ENCODE data around the gene CTNNBIP1.
"Not testable (repeated sequence)": the region's sequence is repeated elsewhere in the genome, so short reads cannot be mapped to it uniquely, and the experiment has no call there.

CTNNBIP1 gene

DNA sequence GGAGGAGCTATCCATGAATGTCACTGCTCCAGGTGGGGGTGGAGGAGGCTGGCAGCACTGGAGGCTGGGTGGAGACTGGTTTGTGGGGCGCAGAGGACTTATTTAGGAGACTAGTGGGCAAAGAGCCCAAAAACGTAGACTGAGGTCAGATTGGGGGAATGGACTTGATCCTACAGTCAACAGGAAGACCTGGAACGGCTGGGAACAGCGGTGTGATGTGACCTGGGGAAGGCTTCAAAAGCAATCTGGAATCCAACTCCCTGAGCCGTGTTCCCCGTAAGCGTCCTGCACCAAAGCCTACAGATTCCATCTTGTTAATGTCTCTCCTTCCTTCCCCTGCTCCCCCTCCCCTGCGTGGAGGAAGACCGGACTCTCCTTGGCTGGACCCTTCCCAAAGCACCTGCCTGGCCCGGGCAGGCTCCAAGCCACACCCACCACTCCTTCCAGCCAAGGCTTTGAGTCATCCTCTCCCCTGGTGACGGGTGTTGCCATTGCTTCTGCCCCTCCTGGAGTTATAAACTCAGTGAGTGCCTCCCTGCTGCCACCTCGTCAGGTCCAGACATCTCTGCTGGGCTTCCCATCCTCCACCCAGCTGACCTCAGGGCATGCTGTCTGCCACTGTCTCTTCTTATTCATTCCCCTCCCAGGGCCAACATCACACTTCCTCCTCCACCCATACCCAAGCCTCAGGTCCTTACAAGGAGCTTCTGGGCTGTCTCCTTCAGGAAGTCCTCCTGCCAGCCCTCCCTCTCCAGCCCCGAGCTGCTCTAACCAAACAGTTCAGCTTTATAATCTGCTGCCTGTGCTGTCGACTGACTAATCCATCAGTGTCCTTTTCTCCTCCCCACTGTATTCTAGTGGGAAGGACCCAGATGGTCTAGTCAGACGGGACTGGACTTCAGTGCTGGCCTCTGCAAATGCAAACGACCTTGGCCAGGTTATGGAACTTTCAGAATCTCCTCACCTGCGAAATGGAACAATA is 84.7 kb downstream of the CTNNBIP1 start:
- peak; percentile 64 for DNase-seq

GRCh38 chr1:9824702-9825089 is 85.4 kb downstream of the CTNNBIP1 start:
- no peak for DNase-seq

GRCh38 chr1:9823943-9824701 is 85.9 kb downstream of the CTNNBIP1 start, which contains the start of gene CLSTN1:
CLSTN1 (minus strand) TSS chr1:9823965; CDS start chr1:9823733, 232 bp downstream.
- peak; percentile 93 for DNase-seq

DNA sequence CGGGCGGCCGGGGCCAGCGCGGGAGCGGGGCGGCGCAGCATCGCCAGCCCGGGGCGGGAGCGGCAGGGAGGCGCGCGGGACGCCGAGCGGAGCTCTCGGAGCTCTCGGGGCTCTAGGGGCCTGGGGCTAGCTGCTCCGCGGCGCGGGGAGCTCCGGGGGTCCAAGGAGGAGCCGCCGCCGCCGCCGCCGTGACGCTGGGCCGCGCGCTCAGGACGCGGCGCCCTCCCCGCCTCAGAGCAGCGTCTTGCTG is 86.5 kb downstream of the CTNNBIP1 start:
- DNase-seq = no peak

GRCh38 chr1:9822897-9823692 is 87.0 kb downstream of the CTNNBIP1 start:
- peak; percentile 21 for DNase-seq

DNA sequence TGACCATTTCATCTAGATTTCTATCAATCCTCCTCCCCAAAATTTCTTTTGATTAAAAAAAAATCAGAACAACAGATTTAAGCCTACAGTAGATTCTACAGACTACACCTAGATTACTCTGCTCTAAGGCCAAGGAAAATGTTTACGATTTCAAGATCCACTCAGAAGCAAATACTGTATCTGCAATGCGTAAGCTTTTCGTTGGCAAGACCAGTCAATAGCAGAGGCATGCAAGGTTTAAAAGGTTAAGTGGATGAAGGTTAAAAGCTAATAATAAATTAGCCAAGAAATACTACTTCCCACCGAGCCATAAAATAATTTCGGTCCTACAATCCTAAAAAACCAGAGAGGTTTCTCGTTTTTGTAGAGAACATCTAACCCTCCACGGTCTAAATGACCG is 87.6 kb downstream of the CTNNBIP1 start:
- no peak for DNase-seq

GRCh38 chr1:9821710-9822109 is 88.4 kb downstream of the CTNNBIP1 start:
- no peak for DNase-seq

DNA sequence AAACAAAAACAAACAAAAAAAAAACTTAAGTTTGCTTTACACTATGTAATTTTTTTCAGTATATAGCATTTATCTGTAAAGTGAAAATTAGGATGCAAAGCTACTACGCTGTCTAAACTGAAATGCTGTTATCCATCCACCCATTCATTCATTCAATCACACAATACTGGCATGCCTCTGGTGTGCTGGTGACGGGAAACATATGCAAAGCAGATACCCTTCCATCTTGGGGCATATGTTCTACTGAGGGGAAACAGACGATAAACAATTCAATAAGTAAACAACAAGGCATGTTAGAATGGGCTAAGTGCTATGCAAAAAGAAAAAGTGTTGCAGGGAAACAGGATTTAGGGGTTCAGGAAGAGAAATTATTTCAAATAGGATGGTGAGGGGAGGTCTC is 89.5 kb downstream of the CTNNBIP1 start:
- DNase-seq = no peak

GRCh38 chr1:9817734-9818133 is 92.3 kb downstream of the CTNNBIP1 start:
- DNase-seq = no peak

GRCh38 chr1:9816199-9816598 is 93.9 kb downstream of the CTNNBIP1 start:
- no peak for DNase-seq

GRCh38 chr1:9815150-9815549 is 94.9 kb downstream of the CTNNBIP1 start:
- no peak for DNase-seq

DNA sequence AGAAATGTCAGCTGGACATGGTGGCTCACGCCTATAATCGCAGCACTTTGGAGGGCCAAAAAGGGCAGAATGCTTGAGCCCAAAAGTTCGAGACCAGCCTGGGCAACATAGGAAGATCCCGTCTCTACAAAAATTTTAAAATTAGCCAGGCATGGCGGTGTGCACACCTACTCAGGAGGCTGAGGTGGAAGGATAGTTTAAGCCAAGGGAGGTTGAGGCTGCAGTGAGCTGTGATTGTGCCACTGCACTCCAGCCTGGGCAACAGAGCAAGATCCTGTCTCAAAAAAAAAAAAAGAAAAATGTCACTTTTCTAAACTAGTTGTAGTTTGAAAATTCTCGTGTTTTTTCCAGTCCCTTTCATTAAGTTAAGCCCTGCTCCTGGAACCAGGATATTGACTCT is 95.5 kb downstream of the CTNNBIP1 start:
- no peak for DNase-seq

DNA sequence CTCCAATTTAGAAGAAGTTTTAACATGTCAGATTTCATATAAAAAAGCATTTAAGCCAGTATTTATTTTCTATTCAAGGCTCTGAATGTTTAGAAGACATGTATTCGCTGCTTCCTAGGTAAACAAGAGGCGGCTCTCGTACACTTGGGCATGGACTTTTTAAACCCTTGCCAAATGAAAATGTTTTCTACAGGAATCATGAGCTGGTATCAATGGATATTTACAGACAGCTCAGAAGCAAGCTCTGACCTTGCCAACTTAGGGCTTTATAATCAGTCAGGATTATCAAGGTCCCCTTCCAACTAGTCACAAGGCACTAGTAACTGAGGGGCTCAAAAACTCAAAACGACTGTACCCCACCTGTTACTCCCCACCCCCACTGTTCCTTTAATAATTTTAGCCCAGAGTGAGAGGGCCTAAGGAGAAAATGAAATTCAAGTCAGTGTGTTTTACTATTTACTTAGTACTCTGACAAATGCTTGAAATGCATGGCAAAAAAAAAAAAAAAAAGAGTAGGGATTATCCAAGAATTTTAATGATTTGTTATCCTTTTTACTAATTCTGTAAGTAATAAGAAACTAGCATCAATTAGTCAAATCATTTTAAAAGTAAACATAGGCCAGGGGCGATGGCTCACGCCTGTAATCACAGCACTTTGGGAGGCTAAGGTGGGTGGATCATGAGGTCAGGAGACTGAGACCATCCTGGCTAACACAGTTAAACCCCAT is 98.7 kb downstream of the CTNNBIP1 start:
- no peak for DNase-seq

- DNase-seq = no peak
Observed at GRCh38 chr1:9809100-9809510, 101.0 kb downstream of the CTNNBIP1 start.

DNA sequence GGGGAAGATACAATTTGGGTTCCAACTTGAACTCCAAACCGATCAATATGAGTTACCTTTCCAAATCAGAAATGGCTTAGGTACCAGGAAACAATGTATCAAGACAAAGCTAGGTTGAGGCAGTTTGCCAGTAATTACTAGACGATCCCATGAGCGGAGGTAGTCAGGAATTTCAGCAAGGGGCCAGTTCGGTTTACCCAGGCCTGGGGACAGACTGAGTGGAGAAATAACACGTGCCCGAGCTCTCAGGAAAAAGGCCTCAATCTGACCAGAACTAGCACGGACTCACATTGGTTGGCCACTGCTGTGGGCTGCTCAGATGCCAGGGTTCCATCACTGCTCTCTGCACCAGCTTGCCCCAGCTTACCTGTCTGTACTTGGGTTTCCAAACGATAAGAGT is 101.6 kb downstream of the CTNNBIP1 start:
- DNase-seq = no peak

GRCh38 chr1:9807541-9807940 is 102.5 kb downstream of the CTNNBIP1 start:
- DNase-seq = no peak

DNA sequence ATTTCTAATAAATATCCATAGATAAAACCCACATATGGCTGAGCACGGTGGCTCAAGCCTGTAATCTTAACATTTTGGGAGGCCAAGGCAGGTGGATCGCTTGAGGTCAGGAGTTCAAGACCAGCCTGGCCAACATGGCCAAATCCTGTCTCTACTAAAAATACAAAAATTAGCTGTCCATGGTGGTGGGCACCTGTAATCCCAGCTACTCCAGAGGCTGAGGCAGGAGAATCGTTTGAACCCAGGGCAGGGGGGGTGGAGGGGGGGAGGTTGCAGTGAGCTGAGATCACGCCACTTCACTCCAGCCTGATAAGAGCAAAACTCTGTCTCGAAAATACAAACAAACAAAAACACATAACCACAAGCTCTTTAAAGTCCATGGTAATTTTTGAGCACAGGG is 104.1 kb downstream of the CTNNBIP1 start:
- not testable (repeated sequence) for DNase-seq

DNA sequence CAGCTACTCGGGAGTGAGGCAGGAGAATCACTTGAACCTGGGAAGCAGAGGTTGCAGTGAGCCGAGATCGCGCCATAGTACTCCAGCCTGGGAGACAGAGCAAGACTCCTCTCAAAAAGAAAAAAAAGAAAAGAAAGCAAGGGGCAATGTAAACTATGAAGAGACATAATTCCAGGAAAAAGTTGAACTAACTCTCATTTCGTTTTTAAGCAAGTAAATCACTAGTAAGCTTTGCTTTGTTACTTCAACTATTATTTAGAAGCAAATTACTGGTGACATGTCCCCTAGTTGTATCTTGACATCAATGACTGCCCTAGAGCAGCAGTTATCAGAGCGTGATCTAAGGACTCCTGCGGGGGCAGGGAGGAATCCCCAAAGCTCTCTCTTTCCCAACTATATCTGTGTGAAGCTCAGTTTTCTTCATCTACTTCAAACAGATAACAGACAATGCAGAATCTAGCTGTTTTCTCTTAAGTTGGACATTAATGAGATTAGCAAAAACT is 105.0 kb downstream of the CTNNBIP1 start:
- DNase-seq = no peak

DNA sequence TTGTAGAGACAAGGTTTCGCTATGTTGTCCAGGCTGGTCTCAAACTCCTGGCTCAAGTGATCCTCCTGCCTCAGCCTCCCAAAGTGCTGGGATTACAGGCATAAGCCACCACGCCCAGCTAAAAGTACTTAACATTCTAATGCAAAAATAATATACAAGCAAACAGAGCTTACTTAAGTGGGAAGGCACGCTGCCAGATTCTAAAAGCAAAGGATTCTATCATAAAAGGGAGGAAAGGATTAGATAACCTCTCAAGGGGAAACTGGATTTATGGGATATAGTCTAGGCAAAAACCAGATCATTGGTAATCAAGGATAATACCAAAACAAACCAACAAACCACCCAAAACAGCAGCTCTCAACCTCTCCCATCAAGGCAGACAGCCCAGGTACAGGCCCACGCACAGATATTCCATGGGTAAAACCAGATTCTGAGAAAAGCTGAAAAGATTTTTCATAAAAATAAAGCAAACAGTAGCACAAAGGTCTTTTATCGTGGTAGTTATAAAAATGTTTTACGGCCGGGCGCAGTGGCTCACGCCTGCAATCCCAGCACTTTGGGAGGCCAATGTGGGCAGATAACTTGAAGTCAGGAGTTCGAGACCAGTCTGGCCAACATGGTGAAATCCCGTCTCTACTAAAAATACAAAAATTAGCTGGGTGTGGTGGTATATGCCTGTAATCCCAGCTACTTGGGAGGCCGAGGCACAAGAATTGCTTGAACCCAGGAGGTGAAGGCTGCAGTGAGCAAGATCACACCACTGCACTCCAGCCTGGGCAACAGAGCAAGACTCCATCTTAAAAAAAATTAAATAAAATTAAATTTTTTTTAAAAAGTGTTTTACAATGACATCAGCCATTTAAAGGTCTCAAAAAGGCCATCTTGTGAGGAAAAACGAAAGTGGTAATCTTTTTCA is 106.8 kb downstream of the CTNNBIP1 start:
- not testable (repeated sequence) for DNase-seq

DNA sequence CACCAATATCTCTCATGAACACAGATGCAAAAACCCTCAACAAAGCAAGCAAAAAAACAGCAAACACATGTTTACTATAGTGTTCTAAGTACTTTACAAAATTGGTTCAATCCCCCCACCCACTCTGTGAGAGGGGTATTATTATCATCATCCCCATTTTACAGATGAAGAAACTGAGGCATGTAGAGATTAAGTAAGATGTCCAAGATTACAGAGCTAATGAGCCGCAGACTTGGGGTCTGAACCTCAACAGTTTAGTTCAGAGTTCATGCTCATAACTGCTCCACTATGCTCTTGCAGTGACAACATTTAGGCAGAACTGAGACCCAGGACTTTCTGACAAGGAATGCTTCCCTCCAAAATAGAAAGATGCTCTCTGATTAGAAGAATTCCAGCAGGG is 108.2 kb downstream of the CTNNBIP1 start:
- DNase-seq = no peak

Data from CD4-positive, alpha-beta T cell treated with Interleukin-21 for 1 hour (primary cell).